Measurements from ENCODE around the gene ATP6V0D1.
"Not testable (repeated sequence)": the region's sequence is repeated elsewhere in the genome, so short reads cannot be mapped to it uniquely, and the experiment has no call there.

Gene ATP6V0D1

DNA sequence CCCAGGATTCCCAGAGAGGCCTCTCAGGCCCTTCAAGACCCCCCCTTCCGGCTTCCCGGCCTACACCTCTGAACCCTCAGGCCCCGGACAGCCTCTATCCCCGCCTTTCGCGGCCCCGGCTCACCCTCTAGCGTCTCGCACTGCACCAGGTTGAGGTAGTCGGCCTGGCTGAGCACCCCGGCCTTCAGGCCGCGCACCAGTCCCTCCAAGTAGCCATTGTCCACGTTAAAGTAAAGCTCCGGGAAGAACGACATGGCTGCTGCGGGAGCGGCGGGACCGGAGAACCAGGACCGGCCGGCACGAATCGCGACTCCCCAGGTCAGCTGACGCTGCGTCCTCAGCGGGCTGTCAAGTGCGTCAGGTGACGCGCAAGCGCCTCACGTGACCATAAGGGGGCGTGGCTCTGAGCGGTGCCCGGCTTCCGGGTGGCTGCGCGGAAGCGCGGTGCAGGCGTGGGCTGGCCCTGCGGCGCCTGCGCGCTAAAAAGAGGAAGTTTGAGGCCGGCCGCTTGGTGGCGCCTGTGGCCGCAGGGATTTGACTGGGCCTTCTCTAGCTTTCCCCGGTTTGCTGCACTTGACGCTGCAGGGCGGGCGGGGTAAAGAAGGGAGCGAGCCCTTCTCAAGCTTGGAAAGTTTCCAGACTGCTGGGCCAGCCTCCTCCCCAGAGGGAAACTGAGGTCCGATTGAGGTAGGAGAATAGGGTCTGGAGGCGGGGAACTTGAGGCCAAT is at the start of gene ATP6V0D1:
ATP6V0D1 (minus strand) TSS at position 325 of the 728 bp plus-strand sequence; CDS start at position 254, 71 bp downstream.
- peak; percentile 99 for DNase-seq

DNA sequence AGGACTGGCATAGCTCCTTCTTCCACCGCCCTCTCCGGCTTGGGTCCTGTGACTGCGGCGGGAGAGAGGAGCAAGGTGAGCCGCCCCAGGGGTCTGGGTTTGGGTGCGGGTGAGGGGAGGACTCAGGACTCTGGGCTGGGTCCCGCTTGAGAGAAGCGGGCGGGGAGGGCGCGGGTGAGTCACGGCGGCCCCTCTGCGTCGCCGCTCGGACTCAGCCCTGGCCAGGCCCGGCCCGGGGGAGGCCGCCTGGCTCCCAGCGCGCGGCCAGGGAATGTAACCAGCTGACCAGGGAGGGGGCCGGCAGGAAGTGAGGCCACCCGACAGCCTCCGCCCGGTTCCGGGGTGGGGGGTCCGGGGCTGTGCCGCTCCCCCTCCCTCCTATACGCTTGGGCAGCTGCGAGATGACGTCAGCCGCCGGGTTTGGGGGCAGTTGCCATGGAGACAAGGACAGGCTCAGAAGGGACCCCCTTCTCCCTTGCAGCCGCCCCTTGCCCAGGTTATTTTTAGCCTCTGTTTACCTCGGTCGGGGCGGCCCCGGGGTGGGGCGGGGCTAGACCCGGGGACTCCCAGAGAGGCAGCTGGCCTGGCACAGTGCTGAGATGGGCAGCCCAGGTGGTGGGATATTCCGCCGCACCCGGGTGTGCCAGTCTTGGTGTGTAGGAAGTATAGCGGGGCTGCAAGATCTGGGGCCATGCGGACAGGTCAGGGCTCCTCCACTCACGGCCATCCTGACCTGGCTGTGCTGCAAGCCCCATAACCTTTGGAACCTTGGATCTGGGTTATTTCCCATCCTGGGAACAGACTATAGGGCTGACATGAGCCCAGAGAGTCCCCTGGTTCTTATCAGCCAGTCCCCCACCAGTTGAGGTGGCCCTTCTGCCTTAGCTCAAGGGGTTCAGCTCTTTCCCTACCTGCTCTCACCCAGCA is 49.3 kb upstream of the ATP6V0D1 start:
- no peak for DNase-seq

DNA sequence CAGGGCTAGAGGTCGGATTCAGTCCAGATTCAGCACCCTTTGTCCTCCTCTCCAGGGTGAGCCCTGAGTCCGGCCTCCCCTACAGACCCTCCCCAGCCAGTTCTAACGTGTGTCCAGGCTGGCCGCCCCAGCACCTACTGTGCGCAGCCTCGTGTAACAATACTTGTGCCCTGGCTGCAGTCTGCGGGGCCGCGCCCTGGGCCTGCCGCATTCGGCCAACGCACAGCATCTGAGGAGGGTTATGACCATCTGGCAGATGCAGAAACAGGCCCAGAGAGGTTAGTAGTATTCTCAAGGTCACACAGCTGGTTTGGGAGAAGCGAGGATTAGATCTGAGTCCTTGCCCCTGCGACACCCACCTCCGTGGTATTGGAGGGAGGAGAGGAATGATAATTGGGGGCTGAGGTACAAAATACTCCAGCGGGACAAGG is 48.6 kb upstream of the ATP6V0D1 start:
- no peak for DNase-seq

DNA sequence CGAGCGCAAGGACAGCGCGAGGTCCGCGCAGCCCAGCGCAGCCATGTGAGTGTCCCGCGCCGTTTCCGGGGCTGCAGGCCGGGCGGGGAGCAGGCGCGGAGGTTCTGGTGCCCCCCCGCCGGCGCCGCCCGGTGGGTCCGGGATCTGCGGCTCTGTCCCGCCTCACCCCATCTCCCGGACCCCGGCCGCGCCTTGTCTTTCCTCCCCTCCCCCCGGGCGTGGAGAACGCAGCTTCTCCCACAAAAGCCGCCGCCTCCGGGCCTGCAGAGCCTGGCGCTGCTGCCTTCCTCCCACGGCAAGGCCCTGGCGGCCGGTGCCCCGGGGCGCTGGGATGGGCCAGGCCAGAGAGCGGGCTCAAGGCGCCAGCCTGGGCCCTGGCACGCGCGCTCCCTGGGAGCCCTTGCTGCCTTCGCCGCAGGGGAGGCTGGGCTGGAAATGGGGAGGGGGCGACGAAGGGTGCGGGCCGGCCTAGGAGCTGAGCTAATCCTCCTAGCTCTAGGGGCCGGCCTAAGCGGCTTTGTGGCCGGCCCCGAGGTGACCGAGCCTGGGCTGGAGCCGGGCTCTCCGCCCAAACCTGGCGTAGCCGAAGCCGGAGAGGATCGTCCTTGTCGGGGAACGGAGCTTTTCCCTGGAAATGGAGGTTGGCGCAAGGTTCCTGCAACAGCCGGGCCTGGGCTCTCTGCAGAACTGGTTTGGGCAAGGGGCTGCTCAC is 48.1 kb upstream of the ATP6V0D1 start:
- no peak for DNase-seq

DNA sequence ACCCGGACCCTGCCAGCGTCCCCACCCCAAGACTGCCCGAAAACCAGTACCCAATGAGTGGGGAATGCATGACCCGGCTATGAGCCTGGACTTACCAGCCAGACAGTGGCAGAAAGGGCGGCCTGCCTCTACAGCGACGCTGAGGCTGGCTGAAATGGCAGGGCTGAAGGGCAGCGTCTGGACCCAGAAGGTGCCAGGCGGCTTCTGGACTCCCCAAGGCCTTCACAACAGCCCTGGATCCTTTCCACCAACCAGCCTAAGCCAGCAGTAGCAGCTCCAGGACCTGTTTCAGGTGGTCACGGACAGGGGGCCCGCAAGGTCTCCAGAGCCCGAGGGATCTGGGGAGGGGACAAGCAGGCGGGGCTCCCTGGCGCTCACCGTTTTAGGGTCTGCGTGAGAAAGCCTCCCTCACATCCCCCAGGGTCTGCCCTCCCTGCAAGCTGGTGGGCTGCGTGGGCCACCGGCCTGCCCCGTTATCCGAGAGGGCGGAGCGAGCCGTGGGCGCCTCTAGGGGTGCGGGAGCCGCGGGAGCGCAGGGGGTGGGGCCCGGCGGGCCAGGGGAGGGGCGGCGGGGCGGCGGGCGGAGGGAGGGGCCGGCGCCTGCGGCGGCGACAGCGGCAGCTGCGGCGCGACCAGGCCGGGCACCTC is 47.4 kb upstream of the ATP6V0D1 start, which contains the start of gene RIPOR1:
RIPOR1 (plus strand) TSS at position 608 of the 648 bp plus-strand sequence. CDS start 9,618 bp downstream, outside the sequence.
- DNase-seq: no peak

DNA sequence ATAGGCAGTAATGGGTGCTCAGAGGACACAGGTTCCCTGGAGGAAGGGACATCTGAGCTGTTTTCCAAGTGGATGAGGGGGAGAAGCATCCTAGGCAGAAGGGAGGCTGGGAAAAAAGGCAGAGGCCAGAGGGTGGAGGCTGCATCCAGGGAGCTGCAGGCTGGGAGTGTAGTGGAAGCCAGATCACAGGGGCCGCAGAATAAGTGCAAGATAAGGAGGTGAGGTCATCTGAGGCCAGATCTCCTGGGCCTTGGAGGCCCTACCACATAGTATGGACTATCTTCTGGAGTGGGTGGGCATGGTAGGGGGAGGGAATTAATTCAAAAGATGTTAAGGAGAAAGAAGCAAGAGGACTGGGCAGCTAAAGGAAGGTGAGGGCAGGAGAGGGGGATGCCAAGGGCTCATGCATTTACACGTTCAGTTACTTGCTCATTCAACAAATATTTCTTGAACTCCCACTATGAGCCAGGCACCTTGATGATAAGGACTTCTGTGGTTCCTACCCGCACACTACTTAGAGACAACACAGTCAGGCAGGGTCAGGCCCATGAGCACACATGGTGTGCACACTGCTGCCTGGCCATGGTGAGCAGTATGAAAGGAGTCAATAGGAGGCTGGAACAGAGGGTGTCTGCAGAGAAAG is 45.3 kb upstream of the ATP6V0D1 start:
- DNase-seq: no peak

DNA sequence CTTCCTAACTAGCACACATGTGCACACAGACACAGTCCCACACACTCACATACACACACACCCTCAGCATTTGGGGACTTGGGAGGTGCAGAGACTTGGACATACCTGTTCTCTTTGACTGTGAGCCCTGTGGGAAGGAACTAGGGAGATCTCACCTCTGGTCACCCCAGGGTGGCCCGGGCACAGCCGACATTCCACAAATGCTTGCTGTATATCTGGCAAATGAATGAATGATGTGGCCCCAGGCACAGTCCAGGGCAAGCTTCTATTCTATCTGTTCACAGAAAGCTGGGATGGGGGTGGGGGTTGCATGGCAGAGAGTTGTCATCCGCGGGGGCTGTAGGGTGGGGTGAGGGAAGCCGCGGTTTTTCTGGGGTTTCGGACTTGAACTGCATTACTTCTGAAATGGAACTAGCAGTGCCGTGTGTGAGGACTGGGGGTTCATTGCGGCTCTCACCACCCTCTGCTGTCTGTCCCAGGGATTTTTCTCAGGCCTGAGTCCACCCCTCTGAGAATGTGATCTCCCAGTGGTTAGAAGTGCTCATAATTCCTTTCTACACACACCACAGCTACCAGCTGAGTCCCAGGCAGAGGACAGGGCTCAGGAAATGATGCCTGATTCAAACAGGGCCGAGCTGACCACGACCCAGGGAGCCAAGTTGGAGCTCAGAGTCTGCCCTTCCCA is 44.4 kb upstream of the ATP6V0D1 start:
- DNase-seq: no peak

DNA sequence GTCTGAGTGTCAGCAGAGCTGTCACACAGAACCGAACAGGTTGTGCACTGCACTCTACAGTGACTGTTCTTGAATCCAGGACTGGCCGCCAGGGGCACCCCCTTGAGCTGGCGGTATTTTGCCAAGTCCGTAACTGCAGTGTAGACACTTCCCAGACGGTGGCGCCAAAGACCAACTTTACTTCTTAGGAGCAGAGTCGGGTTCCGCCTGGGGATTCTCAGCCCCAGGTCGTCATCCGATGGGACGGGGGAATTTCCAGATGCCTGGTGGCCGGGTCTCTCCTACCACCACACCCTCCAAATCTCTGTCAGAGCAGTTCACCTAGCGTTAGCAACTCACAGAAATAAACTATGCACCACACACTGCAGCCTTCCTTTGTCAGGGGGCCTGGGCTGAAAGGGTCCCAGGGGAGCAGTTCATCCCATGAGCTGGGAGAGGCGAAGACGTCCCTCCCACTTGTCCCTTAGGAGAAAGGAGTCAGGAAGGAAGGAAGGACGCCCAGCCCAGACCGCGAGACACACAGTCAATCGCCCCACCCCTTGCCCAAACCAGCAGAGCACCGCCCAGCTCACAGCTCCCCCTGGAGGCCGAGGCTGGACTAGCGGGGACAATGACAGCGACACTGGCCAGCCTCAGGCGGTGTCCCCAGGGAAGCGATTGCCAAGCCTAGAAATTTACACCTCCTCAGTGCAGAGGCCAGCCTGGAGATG is 40.3 kb upstream of the ATP6V0D1 start:
- DNase-seq: peak; percentile 93

DNA sequence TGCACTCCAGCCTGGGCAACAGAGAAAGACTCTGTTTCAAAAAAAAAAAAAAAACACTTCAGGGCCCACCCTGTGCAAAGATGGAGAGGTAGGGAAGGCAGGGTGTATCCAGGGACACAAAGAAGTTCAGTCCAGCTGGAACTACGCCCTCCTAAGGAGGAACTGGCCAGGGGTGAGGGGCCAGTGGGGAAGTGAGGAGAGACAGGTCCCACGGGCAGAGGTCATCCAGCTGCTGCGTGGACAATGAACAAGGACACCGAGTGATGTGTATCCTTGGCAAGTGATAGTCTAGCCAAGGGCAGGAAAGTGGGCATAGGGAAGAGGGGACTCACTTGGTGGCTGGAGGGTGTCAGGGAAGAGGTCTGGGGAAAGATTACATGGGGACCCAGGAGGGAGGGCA is 38.3 kb upstream of the ATP6V0D1 start:
- no peak for DNase-seq

DNA sequence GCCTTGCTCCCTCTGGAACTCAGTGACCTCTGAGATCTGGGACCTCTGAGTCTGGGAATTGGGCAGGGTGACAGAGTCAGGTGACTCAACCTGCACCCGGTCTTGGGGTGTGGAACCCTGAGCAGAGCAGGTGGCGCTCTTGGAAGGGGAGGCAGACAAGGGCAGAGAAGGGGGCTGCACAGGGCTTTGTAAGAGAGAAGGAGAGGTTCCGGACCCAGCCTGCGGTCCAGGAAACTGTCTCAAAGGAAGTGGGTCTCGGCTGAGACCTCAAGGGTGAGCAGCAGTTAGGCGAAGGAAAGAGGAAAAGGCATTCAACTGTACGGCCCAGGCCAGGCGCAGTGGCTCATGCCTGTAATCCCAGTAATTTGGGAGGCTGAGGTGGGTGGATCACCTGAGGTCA is 37.7 kb upstream of the ATP6V0D1 start:
- no peak for DNase-seq

DNA sequence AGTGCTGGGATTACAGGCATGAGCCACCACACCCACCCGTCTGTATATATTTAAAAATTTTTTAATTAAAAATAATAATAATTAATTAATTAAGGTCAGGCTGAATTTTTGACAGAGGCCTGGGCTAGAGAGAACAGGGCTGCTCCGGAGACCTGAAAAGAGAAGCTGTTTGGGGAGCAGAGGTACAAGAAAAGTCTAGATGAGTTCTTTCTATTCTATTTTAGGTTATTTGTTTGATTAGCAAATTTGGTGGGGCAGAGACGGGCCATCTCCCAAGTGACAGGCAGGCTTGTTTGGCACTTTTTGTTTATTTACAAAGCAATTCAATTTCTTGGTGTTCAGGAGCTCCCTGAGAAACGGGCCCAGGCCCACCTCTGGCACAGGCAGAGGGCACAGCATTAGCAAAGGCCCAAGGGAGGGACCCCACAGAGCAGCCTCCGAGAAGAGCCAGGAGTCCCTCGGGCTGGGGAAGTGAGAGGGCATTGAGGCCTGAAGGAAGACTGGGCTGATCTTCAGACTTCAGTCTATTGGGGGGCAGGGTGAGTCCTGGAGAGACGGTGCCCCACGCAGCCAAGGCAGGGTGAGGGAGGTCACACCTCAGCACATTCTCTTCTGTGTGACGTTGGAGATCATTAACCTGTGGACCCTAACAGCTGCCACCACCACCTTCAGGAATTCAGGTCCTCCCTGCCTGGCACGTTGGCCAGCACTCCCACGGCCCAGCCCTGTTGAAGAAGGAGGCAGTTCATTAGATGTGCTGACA is 36.9 kb upstream of the ATP6V0D1 start:
- DNase-seq: no peak

DNA sequence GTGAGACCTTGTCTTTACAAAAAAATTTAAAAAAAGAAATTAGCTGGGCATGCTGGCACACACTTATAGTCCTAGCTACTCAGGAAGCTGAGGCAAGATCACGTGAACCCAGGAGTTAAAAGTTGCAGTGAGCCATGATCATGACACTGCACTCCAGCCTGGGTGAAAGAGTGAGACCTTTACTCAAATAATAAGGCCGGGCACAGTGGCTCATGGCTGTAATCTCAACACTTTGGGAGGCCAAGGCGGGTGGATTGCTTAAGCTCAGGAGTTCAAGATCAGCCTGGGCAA is 36.1 kb upstream of the ATP6V0D1 start:
- DNase-seq: no peak

DNA sequence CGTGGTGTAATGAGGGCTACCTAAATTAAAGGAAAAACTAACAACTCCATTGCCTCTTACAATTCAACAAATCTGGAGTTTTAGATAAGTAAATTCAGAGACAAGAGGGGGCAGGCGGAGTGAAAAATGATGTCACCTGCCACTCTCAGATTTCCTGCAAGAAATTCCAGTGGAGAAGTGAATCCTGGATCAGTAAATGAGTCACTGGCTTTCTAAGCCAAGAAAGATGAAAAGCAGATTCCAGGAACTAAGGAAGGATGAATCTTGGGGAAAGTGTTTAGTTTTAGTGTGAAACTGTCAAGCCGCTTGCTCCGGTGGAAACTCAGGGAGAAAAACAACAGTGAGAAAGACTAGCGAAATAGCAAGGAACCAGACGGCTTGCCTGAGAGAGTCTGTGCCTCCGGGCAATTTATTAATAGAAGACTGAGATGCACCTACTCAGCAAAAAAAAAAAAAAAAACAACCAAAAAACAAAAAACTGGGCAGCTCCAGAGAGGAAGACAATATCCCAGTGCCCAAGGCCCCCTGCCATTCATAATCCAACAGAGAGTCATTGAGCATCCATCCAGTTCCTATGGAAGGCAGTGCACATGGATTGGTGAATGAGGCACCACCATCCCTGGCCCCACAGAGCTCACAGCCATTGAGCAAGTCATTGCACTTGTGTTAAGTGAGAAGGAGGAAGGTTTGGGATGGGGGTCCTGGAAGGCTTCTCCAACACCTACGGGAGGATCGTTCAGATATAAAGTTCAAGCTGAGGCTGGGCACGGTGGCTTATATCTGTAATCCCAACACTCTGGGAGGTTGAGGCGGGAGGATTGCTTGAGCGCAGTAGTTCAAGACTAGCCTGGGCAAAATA is 35.6 kb upstream of the ATP6V0D1 start:
- DNase-seq: no peak

DNA sequence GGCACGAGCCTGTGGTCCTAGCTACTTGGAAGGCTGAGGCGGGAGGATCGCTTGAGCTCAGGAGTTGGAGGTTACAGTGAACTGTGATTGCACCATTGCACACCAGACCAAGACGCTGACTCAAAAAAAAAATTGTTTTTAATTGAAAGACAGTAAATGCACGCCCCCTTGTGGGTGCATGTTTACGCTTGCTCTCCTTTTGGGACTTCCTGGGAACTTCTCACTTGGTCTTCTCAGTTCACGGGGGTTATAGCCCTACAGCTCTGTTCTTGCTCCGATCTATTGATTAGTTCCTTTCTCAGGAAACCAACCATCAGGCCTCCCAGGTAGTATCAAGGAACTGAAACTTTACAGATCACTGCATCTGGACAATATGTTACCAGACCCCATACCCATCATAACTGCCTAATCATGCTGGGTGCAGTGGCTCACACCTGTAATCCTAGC is 33.4 kb upstream of the ATP6V0D1 start:
- DNase-seq: peak; percentile 64

DNA sequence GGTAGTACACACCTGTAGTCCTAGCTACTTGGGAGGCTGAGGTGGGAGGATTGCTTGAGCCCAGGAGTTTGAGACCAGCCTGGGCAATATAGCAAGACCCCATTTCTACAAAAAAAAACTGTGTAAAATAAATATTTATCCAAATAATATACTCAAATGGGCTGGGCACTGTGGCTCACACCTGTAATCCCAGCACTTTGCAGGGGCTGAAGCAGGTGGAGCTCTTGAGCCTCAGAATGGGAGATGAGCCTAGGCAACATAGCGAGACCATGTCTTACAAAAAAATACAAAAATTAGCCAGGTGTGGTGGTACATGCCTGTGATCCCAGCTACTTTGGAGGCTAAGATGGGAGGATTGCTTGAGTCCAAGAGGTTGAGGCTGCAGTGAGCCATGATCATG is 32.9 kb upstream of the ATP6V0D1 start:
- not testable (repeated sequence) for DNase-seq

DNA sequence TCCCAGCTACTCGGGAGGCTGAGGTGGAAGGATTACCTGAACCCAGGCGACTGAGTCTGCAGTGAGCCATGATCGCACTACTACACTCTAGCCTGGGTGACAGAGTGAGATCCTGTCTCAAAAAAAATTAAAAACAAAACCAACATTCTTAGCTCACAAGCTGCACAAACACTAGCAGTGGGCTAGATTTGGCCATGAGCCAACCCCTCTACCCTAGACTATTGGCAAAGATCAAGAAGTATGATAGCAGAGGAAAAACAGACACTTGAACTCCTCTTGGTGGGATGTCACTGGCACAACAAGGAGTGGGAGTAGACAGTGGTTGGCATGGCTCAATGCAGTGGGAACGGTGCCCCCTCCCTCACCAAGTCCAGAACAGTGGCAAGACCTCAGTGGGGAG is 28.1 kb upstream of the ATP6V0D1 start:
- DNase-seq: no peak

DNA sequence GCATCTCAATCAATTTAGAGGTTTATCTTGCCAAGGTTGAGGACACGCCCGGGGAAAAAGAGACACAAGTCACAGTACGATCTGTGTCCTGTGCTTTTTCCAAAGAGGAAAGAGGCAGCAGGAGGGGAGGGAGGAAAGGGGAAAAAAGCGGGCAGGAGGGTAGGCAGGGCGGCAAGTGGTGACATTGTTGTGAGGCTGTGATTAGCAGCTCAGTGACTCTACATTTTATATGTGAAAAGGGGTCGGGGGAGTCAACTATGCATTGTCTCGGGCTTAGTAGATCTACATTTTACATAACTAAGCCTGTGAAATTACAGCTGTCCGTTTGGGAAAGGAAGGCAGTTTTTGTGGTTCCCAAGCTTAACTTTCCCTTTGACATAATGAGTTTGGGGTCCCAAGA is 25.5 kb upstream of the ATP6V0D1 start:
- DNase-seq: no peak

DNA sequence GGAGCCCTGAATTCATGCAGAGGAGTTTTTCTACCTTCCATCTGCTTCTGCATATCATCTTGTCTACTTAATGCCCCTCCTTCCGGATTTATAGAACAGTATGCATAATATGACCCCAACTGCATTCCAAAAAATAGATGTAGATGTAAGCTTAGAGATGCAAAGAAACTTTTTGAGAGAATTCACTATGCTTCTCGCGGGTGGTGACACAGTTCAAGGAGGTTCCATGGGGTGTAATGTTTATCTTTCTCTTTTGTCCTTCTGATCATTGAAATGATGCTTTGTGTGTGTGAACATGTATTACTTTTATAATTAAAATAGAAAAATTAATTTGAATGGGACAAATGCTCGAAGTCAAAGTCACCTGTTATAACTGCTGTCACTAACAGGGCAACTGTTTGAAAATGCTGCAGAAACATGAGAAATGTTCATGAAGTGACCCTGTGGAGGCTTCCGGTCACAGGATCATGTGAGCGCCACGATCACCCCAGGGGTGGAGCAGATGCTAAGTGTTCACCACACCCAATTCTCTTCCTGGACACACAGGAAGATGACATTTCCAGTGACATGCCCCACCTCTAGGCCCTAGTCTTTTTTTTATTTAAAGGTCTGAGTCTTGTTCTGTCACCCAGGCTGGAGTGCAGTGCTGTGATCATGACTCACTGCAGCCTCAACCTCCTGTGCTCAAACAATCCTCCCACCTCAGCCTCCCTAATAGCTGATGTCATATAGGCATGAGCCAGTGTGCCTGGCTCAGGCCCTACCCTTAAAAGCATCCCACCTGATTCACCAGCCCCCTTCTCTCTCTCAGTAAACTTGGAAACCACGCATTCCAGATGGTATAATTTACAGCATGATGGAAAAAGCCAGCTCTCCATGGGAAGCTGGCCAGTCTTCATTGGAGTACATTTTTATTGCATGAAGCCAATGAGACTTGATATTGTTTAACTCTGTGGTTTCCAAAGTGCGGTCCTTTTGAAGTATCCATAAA is 23.4 kb upstream of the ATP6V0D1 start:
- peak; percentile 39 for DNase-seq

Data from activated effector memory CD4-positive, alpha-beta T cell treated with Interleukin-2 at 50 U/mL for 16 hours (primary cell).